ENCODE results near the gene CNN1. TPM values are rescaled to one million over a fixed set of nuclear protein-coding genes. Genes with fewer than 3 reads are reported as not detected.

The CNN1 gene
- total and polyA plus RNA-seq, 2 of the 13 experiments (the other 11 are each of a cell fraction or from before 2014, with no cell fraction given), result 0.70 to 1.1 TPM

GRCh38 chr19:11597202-11598102 lies 58.8 kb downstream of the CNN1 start, which contains the start of gene ZNF627 (continued):
- TF ChIP-seq SAP130 (CRISPR knock-in tag; IDR thresholded peaks at IDR 0.05; ENCODE audit: low read depth) (peak; percentile 88), ZNF547 (CRISPR knock-in tag; IDR thresholded peaks at IDR 0.05) (peak; percentile 90), GABPB1 (CRISPR knock-in tag; IDR thresholded peaks at IDR 0.05) (peak; percentile 83), ZFP91 (CRISPR knock-in tag; IDR thresholded peaks at IDR 0.05; ENCODE audit: borderline replicate concordance) (peak; percentile 85; the same call in 1 of the 2 replicates), RFX1 (IDR thresholded peaks at IDR 0.05) (peak; percentile 65; the same call in 1 of the 2 replicates), ZNF10 (CRISPR knock-in tag; IDR thresholded peaks at IDR 0.05; ENCODE audit: borderline replicate concordance, low read depth) (0 out of 2 replicates have a peak, but pooled peaks have one; percentile 57), GLI4 (CRISPR knock-in tag; IDR thresholded peaks at IDR 0.05; ENCODE audit: borderline replicate concordance) (peak; percentile 49; the same call in 1 of the 2 replicates), HDAC2 (CRISPR knock-in tag; IDR thresholded peaks at IDR 0.05) (0 out of 2 replicates have a peak, but pooled peaks have one; percentile 38), ZSCAN31 (CRISPR knock-in tag; IDR thresholded peaks at IDR 0.05; ENCODE audit: low read depth) (peak; percentile 93; the same call in 1 of the 2 replicates), MYNN (CRISPR knock-in tag; IDR thresholded peaks at IDR 0.05; ENCODE audit: low read depth) (0 out of 2 replicates have a peak, but pooled peaks have one; percentile 51), ZNF574 (CRISPR knock-in tag; IDR thresholded peaks at IDR 0.05) (peak; percentile 66), GATA4 (IDR thresholded peaks at IDR 0.05; ENCODE audit: borderline replicate concordance, low read depth) (peak; percentile 44; the same call in 1 of the 2 replicates), FOXP4 (CRISPR knock-in tag; IDR thresholded peaks at IDR 0.05) (0 out of 2 replicates have a peak, but pooled peaks have one; percentile 16), ASH2L (IDR thresholded peaks at IDR 0.05; ENCODE audit: insufficient read length, low read depth, low read length) (peak; percentile 38), ZNF180 (CRISPR knock-in tag; IDR thresholded peaks at IDR 0.05; ENCODE audit: borderline replicate concordance, low read depth) (no peak), SALL2 (CRISPR knock-in tag; IDR thresholded peaks at IDR 0.05) (peak; percentile 60; the same call in 1 of the 2 replicates), SAFB2 (CRISPR knock-in tag; IDR thresholded peaks at IDR 0.05; ENCODE audit: borderline replicate concordance, low read depth) (peak; percentile 93), SNAI1 (CRISPR knock-in tag; IDR thresholded peaks at IDR 0.05; ENCODE audit: borderline replicate concordance) (peak; percentile 90; the same call in 1 of the 2 replicates), RELA (CRISPR knock-in tag; IDR thresholded peaks at IDR 0.05) (no peak), ZNF383 (CRISPR knock-in tag; IDR thresholded peaks at IDR 0.05; ENCODE audit: borderline replicate concordance) (no peak), RFX5 (IDR thresholded peaks at IDR 0.05; ENCODE audit: low read depth, low read length) (peak; percentile 66), ZNF883 (CRISPR knock-in tag; IDR thresholded peaks at IDR 0.05; ENCODE audit: not compliant biosample characterization) (peak; percentile 93), ZNF777 (CRISPR knock-in tag; IDR thresholded peaks at IDR 0.05) (peak; percentile 35; the same call in 1 of the 2 replicates)

All from HepG2 (cell line).